Endothelial cell of umbilical vein (primary cell): ENCODE data around the gene GPR157. TPM values are rescaled to one million over a fixed set of nuclear protein-coding genes. Genes with fewer than 3 reads are reported as not detected.

Experiments used
- BruUV-seq: library from RNA; stranded (reverse); fragments of 400-500 nt; replicated peaks from 2 replicates; lab custom pipeline; 2021; lab: Mats Ljungman, UMichigan
- CTCF ChIA-PET: fragments of 300-600, 350-600 bp; sonication (Branson Sonifier 250); formaldehyde crosslinking; loops from one replicate; lab custom pipeline; 2021; ENCODE audit warnings: antibody characterized with exemption, inconsistent platforms; lab: Charles Lee
- POLR2A ChIA-PET: fragments of 300-600, 350-600 bp; sonication (Branson Sonifier 250); formaldehyde crosslinking; loops from one replicate; lab custom pipeline; 2021; ENCODE audit warnings: antibody characterized with exemption, inconsistent platforms; lab: Charles Lee
- DNase-seq: peaks from one replicate; pipeline ENCODE4 v3.0.0-alpha.2; 2011; ENCODE audit warnings: low read depth, low spot score
- FAIRE-seq: peaks from 2 replicates; lab custom pipeline; 2011; peaks lifted over from hg19 to GRCh38; lab: Jason Lieb, UNC
- H2AFZ ChIP-seq: 2 replicates; pipeline ENCODE4 v1.6.0; 2012; ENCODE audit warnings: low read depth, low read length, control low read depth, inconsistent platforms
- H3K27ac ChIP-seq: 2 replicates; pipeline ENCODE4 v1.5.1; 2011; ENCODE audit warnings: low read depth, mild to moderate bottlenecking, control low read depth, low read length, moderate library complexity; ENCODE audit not compliant: insufficient read depth
- H3K27me3 ChIP-seq, 2 experiments: 2 replicates each; pipeline versions ENCODE4 v1.6.0 to v1.6.1; 2011; ENCODE audit warnings: low read length in 2 of 2, mixed read lengths in 1 of 2; ENCODE audit not compliant: control insufficient read depth in 2 of 2, insufficient read depth in 2 of 2
- H3K36me3 ChIP-seq, 2 experiments: 2 replicates in 1 of 2; 3 replicates in 1 of 2; pipeline ENCODE4 v1.5.1; 2011; ENCODE audit warnings: low read length in 2 of 2, mild to moderate bottlenecking in 1 of 2, moderate library complexity in 1 of 2; ENCODE audit not compliant: control insufficient read depth in 2 of 2, insufficient read depth in 2 of 2; ENCODE audit errors: extremely low read depth in 1 of 2
- H3K4me1 ChIP-seq: 3 replicates; pipeline ENCODE4 v1.5.1; 2011; ENCODE audit warnings: mild to moderate bottlenecking, low read length; ENCODE audit not compliant: control insufficient read depth, insufficient read depth; ENCODE audit errors: extremely low read depth
- H3K4me2 ChIP-seq: 2 replicates; pipeline ENCODE4 v1.6.1; 2011; ENCODE audit warnings: low read length, control low read depth, mixed read lengths; ENCODE audit not compliant: insufficient read depth
- H3K4me3 ChIP-seq, 3 experiments: fragments of 200-600 bp in 1 of 3; sonication (generic), shearing (Covaris generic) in 1 of 3; replicated peaks in 1 of 3; 2 replicates each; pipeline ENCODE4 v1.5.1; 2011 to 2016; ENCODE audit warnings: control low read depth in 3 of 3, low read length in 3 of 3, mild to moderate bottlenecking in 2 of 3, inconsistent platforms in 1 of 3, low read depth in 1 of 3, moderate library complexity in 1 of 3; ENCODE audit not compliant: insufficient read depth in 1 of 3
- H3K79me2 ChIP-seq: 2 replicates; pipeline ENCODE4 v1.6.0; 2012; ENCODE audit warnings: low read length, inconsistent platforms; ENCODE audit not compliant: control insufficient read depth, insufficient read depth
- H3K9ac ChIP-seq: replicated peaks from 2 replicates; pipeline ENCODE3; 2011; ENCODE audit warnings: low read length, control low read depth; ENCODE audit not compliant: insufficient read depth; ENCODE audit errors: extremely low read depth
- H3K9me1 ChIP-seq: replicated peaks from 3 replicates; pipeline ENCODE4 v1.6.0; 2011; ENCODE audit warnings: mild to moderate bottlenecking, low read length; ENCODE audit not compliant: control insufficient read depth, insufficient read depth; ENCODE audit errors: extremely low read depth
- H3K9me3 ChIP-seq: replicated peaks from 2 replicates; pipeline ENCODE4 v1.5.1; 2012; ENCODE audit warnings: low read length, inconsistent platforms; ENCODE audit not compliant: control insufficient read depth, insufficient read depth
- H4K20me1 ChIP-seq: replicated peaks from 2 replicates; pipeline ENCODE3; 2011; ENCODE audit warnings: mild to moderate bottlenecking, low read length; ENCODE audit not compliant: control insufficient read depth, insufficient read depth; ENCODE audit errors: extremely low read depth
- CTCF ChIP-seq, 2 donors: IDR thresholded peaks; 1 replicate in 1 of 2; 2 replicates in 1 of 2; pipeline ENCODE4 v1.5.1; 2011; ENCODE audit warnings: low read length in 2 of 2, mild to moderate bottlenecking in 2 of 2, moderate library complexity in 2 of 2, control low read depth in 1 of 2, inconsistent platforms in 1 of 2, low read depth in 1 of 2; ENCODE audit not compliant: insufficient read depth in 1 of 2; ENCODE audit errors: extremely low read depth in 1 of 2
- FOS ChIP-seq: IDR thresholded peaks from 2 replicates; pipeline ENCODE4 v1.6.1; 2011; ENCODE audit warnings: mild to moderate bottlenecking, low read length, moderate library complexity, borderline replicate concordance; ENCODE audit not compliant: insufficient read depth
- GATA2 ChIP-seq: IDR thresholded peaks from 2 replicates; pipeline ENCODE4 v1.7.0; 2011; ENCODE audit warnings: low read depth, mild to moderate bottlenecking, moderate library complexity, mixed read lengths, low read length; ENCODE audit not compliant: insufficient read length, insufficient read depth
- MYC ChIP-seq: IDR thresholded peaks from one replicate; pipeline ENCODE4 v1.6.1; 2011; ENCODE audit warnings: mild to moderate bottlenecking, low read depth, low read length
- POLR2A ChIP-seq: IDR thresholded peaks from 2 replicates; pipeline ENCODE4 v1.6.1; 2012; ENCODE audit warnings: low read depth, mild to moderate bottlenecking, control low read depth, low read length
- POLR2AphosphoS5 ChIP-seq: IDR thresholded peaks from 2 replicates; pipeline ENCODE4 v1.6.1; 2012; ENCODE audit warnings: low read depth, mild to moderate bottlenecking, control low read depth, low read length, moderate library complexity; ENCODE audit not compliant: insufficient read depth
- dilution Hi-C: fragments of 300-500 bp; cut with MboI; formaldehyde crosslinking; loops from one replicate; pipeline ENCODE4 v1.15.0; 2019; ENCODE audit warnings: low sequenced_read_pairs; ENCODE audit not compliant: extremely low pct_ligation_motif_present
- intact Hi-C: fragments of 100-400 bp; cut with micrococcal nuclease; formaldehyde crosslinking; loops from one replicate; pipeline ENCODE4 v1.10.0; 2022
- polyA plus RNA-seq, 4 experiments: library from polyadenylated mRNA; depleted of rRNA in 3 of 4; stranded (reverse) in 3 of 4; unstranded in 1 of 4; fragments of >200 nt; gene quantifications; 2 replicates each; pipeline versions ENCODE4 v1.2.1 to v1.2.3, GENCODE V29; 2011 to 2012; ENCODE audit warnings: missing spikeins in 1 of 4
- total RNA-seq: library from RNA; stranded (reverse); gene quantifications from 2 replicates; pipeline ENCODE4 v1.2.3, GENCODE V29; 2021
- TF ChIP-seq, protein P1 (sequence below): IDR thresholded peaks from 2 replicates; pipeline ENCODE4 v1.6.1; 2011; ENCODE audit not compliant: insufficient read depth, insufficient read length

GPR157 gene
- total and polyA plus RNA-seq, 2 donors (not counting 3 experiments of a cell fraction or from before 2014, with no cell fraction given), result 1.0 to 6.5 TPM

GRCh38 chr1:9119745-9120144 is 9.2 kb downstream of the GPR157 start:
- H3K4me2 ChIP-seq, result no peak overlapping the region
- POLR2A ChIA-PET, result no interaction called here
- no peaks in the 10 kb centered on the region for H3K4me1 ChIP-seq
- H3K4me3 ChIP-seq, result no peak overlapping the region
- no peaks in the 10 kb centered on the region for H4K20me1 ChIP-seq
- H3K36me3 ChIP-seq, result no peaks in the 10 kb centered on the region
- BruUV-seq, result no TSS peak
- TF ChIP-seq GATA2 (no peak), FOS (no peak), POLR2A (no peak), CTCF (IDR thresholded peaks at IDR 0.05; ENCODE audit: extremely low read depth in 1 of 2, insufficient read depth in 1 of 2, low read depth in 1 of 2, low read length in 2 of 2) (no peak), POLR2AphosphoS5 (no peak), MYC (no peak)
- TF ChIP-seq, protein P1, sequence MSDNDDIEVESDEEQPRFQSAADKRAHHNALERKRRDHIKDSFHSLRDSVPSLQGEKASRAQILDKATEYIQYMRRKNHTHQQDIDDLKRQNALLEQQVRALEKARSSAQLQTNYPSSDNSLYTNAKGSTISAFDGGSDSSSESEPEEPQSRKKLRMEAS, result no peak
- no peaks in the 10 kb centered on the region for H3K9me1 ChIP-seq
- CTCF ChIA-PET, result interaction anchor here (1.0 to 4.5 kb wide), 2 partner anchors 9 to 76 kb away, joined by 3 to 34 read pairs; no protein-coding TSS in a partner anchor
- H3K9ac ChIP-seq, result no peak overlapping the region
- no peak overlapping the region for H3K27ac ChIP-seq
- H3K79me2 ChIP-seq, result no peaks in the 10 kb centered on the region
- no peaks in the 10 kb centered on the region for H3K9me3 ChIP-seq
- H2AFZ ChIP-seq, result no peak overlapping the region
- dilution Hi-C loops (no loop called here), intact Hi-C loops (no loop called here)
- FAIRE-seq (no peak), DNase-seq (no peak)
- no peaks in the 10 kb centered on the region for H3K27me3 ChIP-seq
